ENCODE results near the gene DVL3.

GRCh38 chr3:184173374-184173722 is 18.2 kb downstream of the DVL3 start:
- TF ChIP-seq CTCF (IDR thresholded peaks at IDR 0.05), result no peak
- no peak for TF ChIP-seq POLR2A (IDR thresholded peaks at IDR 0.05)
